IMR-90 (cell line): ENCODE results near the gene PAQR5. TPM values are rescaled to one million over a fixed set of nuclear protein-coding genes. Genes with fewer than 3 reads are reported as not detected.
"Not testable (repeated sequence)": the region's sequence is repeated elsewhere in the genome, so short reads cannot be mapped to it uniquely, and the experiment has no call there.

Experiments
- ATAC-seq: fragments of 200-7000 bp; cut with Tn5 transposase; 2 replicates; pipeline ENCODE4 v1.9.1; 2020; ENCODE audit warnings: low read depth, mild to moderate bottlenecking, moderate library complexity
- BruUV-seq: library from RNA; stranded (reverse); fragments of 400-500 nt; replicated peaks from 2 replicates; lab custom pipeline; 2021; lab: Mats Ljungman, UMichigan
- CTCF ChIA-PET: fragments of 300-600 bp; formaldehyde crosslinking; extraction: SDS; loops from one replicate; lab custom pipeline; 2021; ENCODE audit warnings: antibody characterized with exemption; lab: Yijun Ruan, JAX
- POLR2A ChIA-PET: fragments of 300-600 bp; sonication (Branson Sonifier 250); formaldehyde crosslinking; loops from one replicate; lab custom pipeline; 2022; ENCODE audit warnings: antibody characterized with exemption; ENCODE audit not compliant: unreplicated experiment; lab: Charles Lee
- DNase-seq: peaks from one replicate; pipeline ENCODE4 v3.0.0; 2013
- H2AFZ ChIP-seq: replicated peaks from 2 replicates; pipeline ENCODE3; 2013; ENCODE audit warnings: low read length, mild to moderate bottlenecking; ENCODE audit not compliant: poor library complexity
- H2AK5ac ChIP-seq: 2 replicates; pipeline ENCODE4 v1.6.1; 2013; ENCODE audit warnings: low read depth, low read length, inconsistent platforms
- H2AK9ac ChIP-seq: replicated peaks from 2 replicates; pipeline ENCODE3; 2013; ENCODE audit warnings: mild to moderate bottlenecking, low read depth, low read length, moderate library complexity; ENCODE audit not compliant: poor library complexity
- H2BK120ac ChIP-seq: 2 replicates; pipeline ENCODE4 v1.6.1; 2013; ENCODE audit warnings: low read depth, low read length, inconsistent platforms
- H2BK15ac ChIP-seq: 3 replicates; pipeline ENCODE4 v1.6.1; 2013; ENCODE audit warnings: low read depth, low read length, inconsistent platforms
- H2BK20ac ChIP-seq: 2 replicates; pipeline ENCODE4 v1.6.1; 2013; ENCODE audit warnings: low read depth, mild to moderate bottlenecking, inconsistent platforms, low read length, moderate library complexity
- H2BK5ac ChIP-seq: 2 replicates; pipeline ENCODE4 v1.6.1; 2013; ENCODE audit warnings: mild to moderate bottlenecking, low read depth, low read length, inconsistent platforms; ENCODE audit not compliant: poor library complexity, severe bottlenecking
- H3K14ac ChIP-seq: replicated peaks from 2 replicates; pipeline ENCODE4 v1.6.1; 2013; ENCODE audit warnings: low read depth, low read length, inconsistent platforms
- H3K18ac ChIP-seq: 2 replicates; pipeline ENCODE4 v1.6.1; 2013; ENCODE audit warnings: low read depth, low read length, control low read depth
- H3K23ac ChIP-seq: 2 replicates; pipeline ENCODE4 v1.6.1; 2013; ENCODE audit warnings: low read depth, low read length, inconsistent platforms
- H3K27ac ChIP-seq: 2 replicates; pipeline ENCODE4 v1.5.1; 2013; ENCODE audit warnings: mild to moderate bottlenecking, control low read depth, low read length; ENCODE audit not compliant: insufficient read depth
- H3K27me3 ChIP-seq: 2 replicates; pipeline ENCODE4 v1.6.1; 2013; ENCODE audit warnings: low read length; ENCODE audit not compliant: control insufficient read depth, insufficient read depth
- H3K36me3 ChIP-seq: 2 replicates; pipeline ENCODE4 v1.6.1; 2013; ENCODE audit warnings: low read length, mixed read lengths; ENCODE audit not compliant: control insufficient read depth, insufficient read depth
- H3K4ac ChIP-seq: 2 replicates; pipeline ENCODE4 v1.6.1; 2013; ENCODE audit warnings: low read depth, low read length, inconsistent platforms
- H3K4me1 ChIP-seq: 2 replicates; pipeline ENCODE4 v1.6.1; 2013; ENCODE audit warnings: low read length, mixed read lengths; ENCODE audit not compliant: control insufficient read depth, insufficient read depth
- H3K4me2 ChIP-seq: 2 replicates; pipeline ENCODE4 v1.6.1; 2013; ENCODE audit warnings: low read depth, mild to moderate bottlenecking, control low read depth, low read length, moderate library complexity
- H3K4me3 ChIP-seq: 2 replicates; pipeline ENCODE4 v1.5.1; 2013; ENCODE audit warnings: low read depth, mild to moderate bottlenecking, control low read depth, low read length, moderate library complexity; ENCODE audit not compliant: insufficient read depth
- H3K56ac ChIP-seq: 2 replicates; pipeline ENCODE4 v1.6.1; 2013; ENCODE audit warnings: low read length, inconsistent platforms; ENCODE audit not compliant: insufficient read depth; ENCODE audit errors: extremely low read depth
- H3K79me1 ChIP-seq, 2 experiments: 2 replicates each; pipeline ENCODE4 v1.6.1; 2013; ENCODE audit warnings: low read length in 2 of 2, inconsistent platforms in 1 of 2, low read depth in 1 of 2
- H3K9ac ChIP-seq: 2 replicates; pipeline ENCODE4 v1.6.1; 2013; ENCODE audit warnings: low read depth, low read length, control low read depth
- H3K9me1 ChIP-seq: 2 replicates; pipeline ENCODE4 v1.6.1; 2013; ENCODE audit warnings: low read length, inconsistent platforms; ENCODE audit not compliant: insufficient read depth
- H3K9me3 ChIP-seq: 2 replicates; pipeline ENCODE4 v1.6.1; 2013; ENCODE audit warnings: low read length; ENCODE audit not compliant: control insufficient read depth, insufficient read depth
- H4K20me1 ChIP-seq: 2 replicates; pipeline ENCODE4 v1.6.1; 2013; ENCODE audit warnings: low read length, inconsistent platforms; ENCODE audit not compliant: insufficient read depth
- H4K5ac ChIP-seq: 2 replicates; pipeline ENCODE4 v1.6.1; 2013; ENCODE audit warnings: mild to moderate bottlenecking, low read depth, low read length, control low read depth
- H4K8ac ChIP-seq, 2 experiments: 2 replicates each; pipeline ENCODE4 v1.6.1; 2013; ENCODE audit warnings: low read depth in 2 of 2, low read length in 2 of 2, control low read depth in 1 of 2, inconsistent platforms in 1 of 2
- H4K91ac ChIP-seq: 2 replicates; pipeline ENCODE4 v1.6.1; 2013; ENCODE audit warnings: low read depth, low read length, inconsistent platforms; ENCODE audit not compliant: insufficient read depth
- WGBS, 2 experiments: methylation state at CpG; one replicate each; pipeline versions ENCODE4 v1.1.5 to v1.1.7; 2013; ENCODE audit warnings: missing lambda C conversion rate in 2 of 2; ENCODE audit not compliant: insufficient read length in 1 of 2; ENCODE audit errors: extremely low coverage in 2 of 2; 5-methylcytosine and 5-hydroxymethylcytosine counted together
- dilution Hi-C: fragments of 300-500 bp; cut with HindIII; formaldehyde crosslinking; loops from one replicate; pipeline ENCODE4 v1.14.3; 2018; ENCODE audit warnings: low sequenced_read_pairs; ENCODE audit not compliant: unreplicated experiment
- in situ Hi-C: fragments of 300-500 bp; cut with MboI; formaldehyde crosslinking; loops from 3 replicates; pipeline ENCODE4 v1.14.3; 2019; ENCODE audit warnings: low sequenced_read_pairs, inconsistent platforms, mixed read lengths
- intact Hi-C: fragments of 100-400 bp; cut with micrococcal nuclease; formaldehyde crosslinking; loops from 2 replicates; pipeline ENCODE4 v1.10.0; 2022
- polyA plus RNA-seq, 3 experiments: library from polyadenylated mRNA; depleted of rRNA; stranded (reverse); fragments of >200 nt; gene quantifications; 2 replicates each; pipeline ENCODE4 v1.2.3, GENCODE V29; 2012; ENCODE audit warnings: low replicate concordance in 1 of 3
- total RNA-seq: library from RNA; depleted of rRNA; stranded (reverse); fragments of >200 nt; gene quantifications from 2 replicates; pipeline ENCODE4 v1.2.3, GENCODE V29; 2012

The PAQR5 gene
- total and polyA plus RNA-seq, 2 of the 4 experiments (the other 2 are of a cell fraction) = 2.3 to 2.7 TPM

DNA sequence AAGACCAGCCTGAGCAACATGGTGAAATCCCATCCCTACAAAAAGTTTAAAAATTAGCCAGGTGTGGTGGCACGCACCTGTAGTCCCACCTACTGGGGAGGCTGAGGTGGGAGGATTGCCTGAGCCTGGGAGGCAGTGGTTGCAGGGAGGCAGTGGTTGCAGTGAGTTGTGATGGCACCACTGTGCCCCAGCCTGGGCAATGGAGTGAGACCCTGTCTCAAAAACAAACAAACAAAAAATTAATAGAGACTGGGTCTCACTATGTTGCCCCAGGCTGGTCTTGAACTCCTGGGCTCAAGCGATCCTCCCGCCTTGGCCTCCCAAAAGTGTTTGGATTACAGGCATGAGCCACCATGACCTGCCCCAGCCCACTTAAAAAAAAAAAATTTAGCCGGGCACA is 151.5 kb downstream of the PAQR5 start:
- CTCF ChIA-PET, POLR2A ChIA-PET: not testable (repeated sequence)

More for the DNA sequence above, 151.5 kb downstream of the PAQR5 start:
- H4K8ac ChIP-seq, H3K18ac ChIP-seq, H3K4me3 ChIP-seq, BruUV-seq, H4K91ac ChIP-seq, H2BK15ac ChIP-seq, H3K4ac ChIP-seq, H3K56ac ChIP-seq, H3K23ac ChIP-seq, ATAC-seq, H3K9me1 ChIP-seq, H2BK5ac ChIP-seq, H2AK5ac ChIP-seq, H2BK120ac ChIP-seq, H3K27ac ChIP-seq, H3K4me1 ChIP-seq, H2BK20ac ChIP-seq, dilution Hi-C loops, H4K5ac ChIP-seq, DNase-seq, H3K14ac ChIP-seq, H3K4me2 ChIP-seq, H3K27me3 ChIP-seq, H3K9ac ChIP-seq, in situ Hi-C loops, H2AK9ac ChIP-seq, H3K9me3 ChIP-seq, H2AFZ ChIP-seq: not testable (repeated sequence)
- Histone ChIP-seq H4K20me1 (peaks cover 27% of the 10 kb centered on the region), H3K79me1 (peaks cover 6 to 28% of the 10 kb centered on the region in 2 experiments; a peak in 3 of 4 replicates), H3K36me3 (peaks cover 12% of the 10 kb centered on the region)
- intact Hi-C loops = loop anchor here (10.0 kb wide), 1 partner anchor 285 kb away; the partner anchor contains the start of gene GLCE
- WGBS, 2 experiments = no CpG with 5 or more reads among the region's 4 CpGs
